Measurements from ENCODE around the gene GATA5. TPM values are rescaled to one million over a fixed set of nuclear protein-coding genes. Genes with fewer than 3 reads are reported as not detected.

Gene GATA5
- total RNA-seq, 1 experiment from 2014 or later: 0.18 TPM

GRCh38 chr20:62464990-62465389 lies 10.8 kb downstream of the GATA5 start:
- no TSS peak for BruUV-seq (replicated peaks)
- CTCF ChIA-PET: no interaction called here

GRCh38 chr20:62464425-62464770 lies 11.4 kb downstream of the GATA5 start:
- Histone ChIP-seq H3K4me1 (ENCODE audit: insufficient read depth, low read length) (no peaks in the 10 kb centered on the region), H2AFZ (ENCODE audit: low read length) (no peak overlapping the region), H3K9me2 (replicated peaks; ENCODE audit: low read length) (no peaks in the 10 kb centered on the region), H3K79me2 (ENCODE audit: low read length) (no peaks in the 10 kb centered on the region), H3K9ac (ENCODE audit: low read length) (no peak overlapping the region), H3K4me3 (ENCODE audit: low read length) (no peak overlapping the region), H4K20me1 (ENCODE audit: low read length) (no peaks in the 10 kb centered on the region), H3K27me3 (ENCODE audit: low read length) (peaks cover 6% of the 10 kb centered on the region), H3K9me3 (ENCODE audit: low read length) (no peaks in the 10 kb centered on the region), H3K27ac (ENCODE audit: low read length) (no peak overlapping the region), H3F3A (ENCODE audit: low read length, unreplicated experiment) (no peaks in the 10 kb centered on the region), H3K36me3 (ENCODE audit: low read depth, low read length) (no peaks in the 10 kb centered on the region), H3K4me2 (ENCODE audit: low read length) (no peak overlapping the region)
- intact Hi-C loops (cut with micrococcal nuclease): no loop called here
- no peak for TF ChIP-seq EZH2phosphoT487 (IDR thresholded peaks at IDR 0.05; ENCODE audit: borderline replicate concordance, low read length)
- no peak for TF ChIP-seq CTCF (conservative IDR thresholded peaks at IDR 0.05; ENCODE audit: low read depth, low read length)
- TF ChIP-seq EZH2 (IDR thresholded peaks at IDR 0.05; ENCODE audit: low read length, unreplicated experiment): no peak
- no TSS peak for BruUV-seq (replicated peaks)
- DNase-seq (no peak), ATAC-seq (no peak)
- ChIA-PET POLR2A (ENCODE audit: unreplicated experiment) (no interaction called here), CTCF (no interaction called here)

More at GRCh38 chr20:62464990-62465389, 10.8 kb downstream of the GATA5 start:
- Histone ChIP-seq H3K27ac (ENCODE audit: low read length) (no peak overlapping the region), H3F3A (ENCODE audit: low read length, unreplicated experiment) (no peaks in the 10 kb centered on the region), H4K20me1 (ENCODE audit: low read length) (no peaks in the 10 kb centered on the region), H3K9me2 (replicated peaks; ENCODE audit: low read length) (no peaks in the 10 kb centered on the region), H3K79me2 (ENCODE audit: low read length) (no peaks in the 10 kb centered on the region), H2AFZ (ENCODE audit: low read length) (no peak overlapping the region), H3K9ac (ENCODE audit: low read length) (no peak overlapping the region), H3K4me1 (ENCODE audit: insufficient read depth, low read length) (no peaks in the 10 kb centered on the region), H3K4me2 (ENCODE audit: low read length) (no peak overlapping the region), H3K4me3 (ENCODE audit: low read length) (no peak overlapping the region), H3K27me3 (ENCODE audit: low read length) (peaks cover 12% of the 10 kb centered on the region), H3K9me3 (ENCODE audit: low read length) (no peaks in the 10 kb centered on the region), H3K36me3 (ENCODE audit: low read depth, low read length) (no peaks in the 10 kb centered on the region)
- TF ChIP-seq EZH2 (IDR thresholded peaks at IDR 0.05; ENCODE audit: low read length, unreplicated experiment) (no peak), EZH2phosphoT487 (IDR thresholded peaks at IDR 0.05; ENCODE audit: borderline replicate concordance, low read length) (no peak), CTCF (conservative IDR thresholded peaks at IDR 0.05; ENCODE audit: low read depth, low read length) (no peak)
- intact Hi-C loops (cut with micrococcal nuclease): no loop called here
- POLR2A ChIA-PET (ENCODE audit: unreplicated experiment): no interaction called here
- DNase-seq: no peak
- ATAC-seq: no peak

- Histone ChIP-seq H3K4me2 (ENCODE audit: low read length) (no peak overlapping the region), H3K9me3 (ENCODE audit: low read length) (no peaks in the 10 kb centered on the region), H3K9ac (ENCODE audit: low read length) (no peak overlapping the region), H3K4me3 (ENCODE audit: low read length) (no peak overlapping the region), H3F3A (ENCODE audit: low read length, unreplicated experiment) (no peaks in the 10 kb centered on the region), H2AFZ (ENCODE audit: low read length) (no peak overlapping the region), H3K4me1 (ENCODE audit: insufficient read depth, low read length) (no peaks in the 10 kb centered on the region), H3K27me3 (ENCODE audit: low read length) (peaks cover under 1% of the 10 kb centered on the region; the same call in 1 of the 2 replicates), H3K36me3 (ENCODE audit: low read depth, low read length) (no peaks in the 10 kb centered on the region), H3K27ac (ENCODE audit: low read length) (no peak overlapping the region), H3K9me2 (replicated peaks; ENCODE audit: low read length) (no peaks in the 10 kb centered on the region), H3K79me2 (ENCODE audit: low read length) (no peaks in the 10 kb centered on the region), H4K20me1 (ENCODE audit: low read length) (no peaks in the 10 kb centered on the region)
- no peak for DNase-seq
- intact Hi-C loops (cut with micrococcal nuclease): no loop called here
- TF ChIP-seq CTCF (conservative IDR thresholded peaks at IDR 0.05; ENCODE audit: low read depth, low read length) (no peak), EZH2phosphoT487 (IDR thresholded peaks at IDR 0.05; ENCODE audit: borderline replicate concordance, low read length) (no peak), EZH2 (IDR thresholded peaks at IDR 0.05; ENCODE audit: low read length, unreplicated experiment) (no peak)
- BruUV-seq (replicated peaks): no TSS peak
- ATAC-seq: no peak
- POLR2A ChIA-PET (ENCODE audit: unreplicated experiment): no interaction called here
- CTCF ChIA-PET: no interaction called here
These were observed 12.0 kb downstream of the GATA5 start for GRCh38 chr20:62463651-62464424.
